Fibroblast of lung (primary cell): ENCODE data around the gene CDC25A. TPM values are rescaled to one million over a fixed set of nuclear protein-coding genes. Genes with fewer than 3 reads are reported as not detected.

Source experiments
- DNase-seq, 2 donors: peaks; one replicate each; pipeline versions ENCODE4 v3.0.0 to v3.0.0-alpha.2; 2010; ENCODE audit warnings: low read depth in 2 of 2
- H2AFZ ChIP-seq: 2 replicates; pipeline ENCODE4 v1.5.1; 2012; ENCODE audit warnings: low read length, control low read depth, inconsistent platforms
- H3K27ac ChIP-seq: 2 replicates; pipeline ENCODE4 v1.5.1; 2011; ENCODE audit warnings: low read length, control low read depth; ENCODE audit not compliant: insufficient read depth
- H3K27me3 ChIP-seq: 2 replicates; pipeline ENCODE4 v1.5.1; 2011; ENCODE audit warnings: mild to moderate bottlenecking, low read length; ENCODE audit not compliant: control insufficient read depth, insufficient read depth
- H3K36me3 ChIP-seq: 2 replicates; pipeline ENCODE4 v1.5.1; 2011; ENCODE audit warnings: low read length; ENCODE audit not compliant: control insufficient read depth, insufficient read depth
- H3K4me1 ChIP-seq: 2 replicates; pipeline ENCODE4 v1.5.1; 2011; ENCODE audit warnings: low read length; ENCODE audit not compliant: control insufficient read depth, insufficient read depth; ENCODE audit errors: extremely low read depth
- H3K4me2 ChIP-seq: 2 replicates; pipeline ENCODE4 v1.5.1; 2011; ENCODE audit warnings: low read length, control low read depth; ENCODE audit not compliant: insufficient read depth; ENCODE audit errors: extremely low read depth
- H3K4me3 ChIP-seq, 4 experiments: fragments of 200-600 bp in 1 of 4; sonication (generic) in 1 of 4; replicated peaks in 1 of 4; 2 replicates each; pipeline ENCODE4 v1.5.1; 2011 to 2016; ENCODE audit warnings: low read length in 4 of 4, low read depth in 3 of 4, mild to moderate bottlenecking in 3 of 4, control low read depth in 2 of 4, inconsistent platforms in 1 of 4, mixed read lengths in 1 of 4; ENCODE audit not compliant: insufficient read depth in 1 of 4; ENCODE audit errors: control extremely low read depth in 1 of 4
- H3K79me2 ChIP-seq: 2 replicates; pipeline ENCODE4 v1.5.1; 2012; ENCODE audit warnings: mild to moderate bottlenecking, low read length, inconsistent platforms; ENCODE audit not compliant: control insufficient read depth, insufficient read depth
- H3K9ac ChIP-seq: 2 replicates; pipeline ENCODE4 v1.5.1; 2011; ENCODE audit warnings: mild to moderate bottlenecking, low read length, control low read depth; ENCODE audit not compliant: insufficient read depth
- H3K9me3 ChIP-seq: 2 replicates; pipeline ENCODE4 v1.5.1; 2012; ENCODE audit warnings: low read depth, low read length; ENCODE audit not compliant: control insufficient read depth, insufficient read depth
- H4K20me1 ChIP-seq: 2 replicates; pipeline ENCODE4 v1.5.1; 2011; ENCODE audit warnings: low read length; ENCODE audit not compliant: control insufficient read depth, insufficient read depth; ENCODE audit errors: extremely low read depth
- EZH2 ChIP-seq: IDR thresholded peaks from 2 replicates; pipeline ENCODE4 v1.5.1; 2012; ENCODE audit warnings: low read length, control low read depth, mild to moderate bottlenecking; ENCODE audit errors: missing control alignments
- polyA plus RNA-seq, 2 donors: library from polyadenylated mRNA; depleted of rRNA in 1 of 2; stranded (reverse) in 1 of 2; unstranded in 1 of 2; fragments of >200 nt; gene quantifications; 2 replicates each; pipeline ENCODE4 v1.2.1, GENCODE V29; 2011 to 2012; ENCODE audit warnings: missing spikeins in 1 of 2
- total RNA-seq: library from RNA; depleted of rRNA; stranded (reverse); fragments of >200 nt; gene quantifications from 2 replicates; pipeline ENCODE4 v1.2.1, GENCODE V29; 2014
- TF ChIP-seq, protein P1 (sequence below), 2 donors: IDR thresholded peaks in 1 of 2; conservative IDR thresholded peaks in 1 of 2; 1 replicate in 1 of 2; 2 replicates in 1 of 2; pipeline ENCODE4 v1.5.1; 2011 to 2012; ENCODE audit warnings: low read length in 2 of 2, control low read depth in 1 of 2, inconsistent platforms in 1 of 2, low read depth in 1 of 2, mild to moderate bottlenecking in 1 of 2

The CDC25A gene
- total and polyA plus RNA-seq, 2 donors (not counting 1 experiment from before 2014, with no cell fraction given) = 1.3 to 3.1 TPM

DNA sequence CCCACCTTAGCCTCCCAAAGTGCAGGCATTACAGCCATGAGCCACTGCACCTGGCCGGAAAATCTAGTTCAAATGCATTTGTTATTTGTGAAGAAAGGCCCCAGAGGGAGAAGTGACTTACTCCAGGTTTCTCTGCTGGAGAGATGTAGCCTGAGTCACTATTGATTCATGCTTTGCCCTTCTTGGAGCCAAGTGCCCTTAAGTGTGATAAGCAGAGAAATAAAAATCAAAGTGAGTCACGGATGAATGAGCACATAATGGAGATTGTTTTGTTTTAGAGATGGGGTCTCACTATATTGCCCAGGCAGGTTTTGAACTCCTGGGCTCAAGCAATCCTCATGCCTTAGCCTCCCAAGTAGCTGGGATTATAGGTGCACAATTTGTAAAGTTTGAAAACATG is 33.1 kb downstream of the CDC25A start:
- H3K4me2 ChIP-seq = no peak overlapping the region
- no peaks in the 10 kb centered on the region for H3K9me3 ChIP-seq
- no peak for TF ChIP-seq EZH2
- no peaks in the 10 kb centered on the region for H3K27me3 ChIP-seq
- DNase-seq = peak; percentile 60 to 85
- no peak overlapping the region for H3K27ac ChIP-seq
- no peaks in the 10 kb centered on the region for H3K79me2 ChIP-seq
- no peaks in the 10 kb centered on the region for H4K20me1 ChIP-seq
- no peak overlapping the region for H3K4me3 ChIP-seq
- no peak overlapping the region for H3K9ac ChIP-seq
- no peak overlapping the region for H2AFZ ChIP-seq
- H3K4me1 ChIP-seq = peaks cover 20% of the 10 kb centered on the region
- H3K36me3 ChIP-seq = no peaks in the 10 kb centered on the region

- no peaks in the 10 kb centered on the region for H3K79me2 ChIP-seq
- no peaks in the 10 kb centered on the region for H3K27me3 ChIP-seq
- H3K4me1 ChIP-seq = peaks cover 20% of the 10 kb centered on the region
- peak overlapping the region; percentile 74 for H3K27ac ChIP-seq
- H2AFZ ChIP-seq = peak overlapping the region; percentile 11
- H3K4me2 ChIP-seq = peak overlapping the region; percentile 9
- no peak for DNase-seq
- H3K9me3 ChIP-seq = no peaks in the 10 kb centered on the region
- H3K4me3 ChIP-seq = no peak overlapping the region
- TF ChIP-seq EZH2 = no peak
- TF ChIP-seq, protein P1, sequence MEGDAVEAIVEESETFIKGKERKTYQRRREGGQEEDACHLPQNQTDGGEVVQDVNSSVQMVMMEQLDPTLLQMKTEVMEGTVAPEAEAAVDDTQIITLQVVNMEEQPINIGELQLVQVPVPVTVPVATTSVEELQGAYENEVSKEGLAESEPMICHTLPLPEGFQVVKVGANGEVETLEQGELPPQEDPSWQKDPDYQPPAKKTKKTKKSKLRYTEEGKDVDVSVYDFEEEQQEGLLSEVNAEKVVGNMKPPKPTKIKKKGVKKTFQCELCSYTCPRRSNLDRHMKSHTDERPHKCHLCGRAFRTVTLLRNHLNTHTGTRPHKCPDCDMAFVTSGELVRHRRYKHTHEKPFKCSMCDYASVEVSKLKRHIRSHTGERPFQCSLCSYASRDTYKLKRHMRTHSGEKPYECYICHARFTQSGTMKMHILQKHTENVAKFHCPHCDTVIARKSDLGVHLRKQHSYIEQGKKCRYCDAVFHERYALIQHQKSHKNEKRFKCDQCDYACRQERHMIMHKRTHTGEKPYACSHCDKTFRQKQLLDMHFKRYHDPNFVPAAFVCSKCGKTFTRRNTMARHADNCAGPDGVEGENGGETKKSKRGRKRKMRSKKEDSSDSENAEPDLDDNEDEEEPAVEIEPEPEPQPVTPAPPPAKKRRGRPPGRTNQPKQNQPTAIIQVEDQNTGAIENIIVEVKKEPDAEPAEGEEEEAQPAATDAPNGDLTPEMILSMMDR (conservative IDR thresholded peaks at IDR 0.05 in 1 of 2, IDR thresholded peaks at IDR 0.05 in 1 of 2; ENCODE audit: low read depth in 1 of 2, low read length in 2 of 2) = no peak
- no peaks in the 10 kb centered on the region for H3K36me3 ChIP-seq
- no peaks in the 10 kb centered on the region for H4K20me1 ChIP-seq
- no peak overlapping the region for H3K9ac ChIP-seq
Measured at GRCh38 chr3:48151807-48152427, 36.3 kb downstream of the CDC25A start.

DNA sequence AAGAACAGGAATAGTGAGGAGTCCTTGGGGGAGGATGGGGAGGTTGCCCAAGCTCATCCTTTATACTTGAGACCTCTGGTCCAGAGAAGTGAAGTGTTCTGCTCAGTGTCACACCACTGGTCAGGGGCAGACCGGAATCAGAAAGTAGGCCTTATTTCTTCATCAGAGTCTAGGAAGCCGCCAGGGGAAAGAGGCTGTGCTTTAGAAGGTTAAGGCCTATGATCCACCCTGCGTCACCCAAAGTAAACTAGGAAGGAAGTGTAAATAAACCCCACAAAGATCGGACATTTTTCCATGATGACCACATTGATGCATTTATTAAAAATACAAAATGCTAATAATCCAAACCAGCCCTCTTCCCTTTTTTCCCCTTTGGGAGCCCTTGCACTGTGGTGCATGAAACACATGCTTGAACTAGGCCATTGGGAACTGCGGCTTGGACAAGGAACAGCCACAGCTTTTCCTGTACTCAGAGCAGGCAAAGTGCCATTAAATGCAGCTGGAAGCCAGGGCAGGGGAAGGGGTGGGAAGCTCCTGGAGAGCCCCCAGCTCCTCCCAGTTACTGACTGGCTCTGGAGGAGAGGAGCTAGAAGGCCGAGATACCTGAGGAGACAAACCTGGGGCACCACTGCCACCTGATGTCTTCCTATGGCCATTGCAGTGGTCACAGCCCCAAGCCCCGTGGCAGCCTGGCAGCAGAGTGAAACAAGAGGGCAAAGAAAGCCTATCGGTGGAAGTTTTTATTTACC is 37.0 kb downstream of the CDC25A start:
- Histone ChIP-seq H4K20me1 (no peaks in the 10 kb centered on the region), H3K4me2 (peak overlapping the region; percentile 82), H2AFZ (peak overlapping the region; percentile 57), H3K79me2 (no peaks in the 10 kb centered on the region), H3K9me3 (no peaks in the 10 kb centered on the region), H3K36me3 (no peaks in the 10 kb centered on the region), H3K4me3 (no peak overlapping the region), H3K9ac (no peak overlapping the region), H3K4me1 (peaks cover 20% of the 10 kb centered on the region), H3K27ac (peak overlapping the region; percentile 74), H3K27me3 (no peaks in the 10 kb centered on the region)
- peak; percentile 76 to 90 for DNase-seq
- no peak for TF ChIP-seq EZH2
- TF ChIP-seq, protein P1 (conservative IDR thresholded peaks at IDR 0.05 in 1 of 2, IDR thresholded peaks at IDR 0.05 in 1 of 2; ENCODE audit: low read depth in 1 of 2, low read length in 2 of 2) = peak; percentile 75 to 91
